Effector memory CD8-positive, alpha-beta T cell (primary cell): ENCODE data around the gene GLIPR1.
"Not testable (repeated sequence)": the region's sequence is repeated elsewhere in the genome, so short reads cannot be mapped to it uniquely, and the experiment has no call there.

Experiments used
- ATAC-seq: fragments of 150-1000 bp; cut with Tn5 transposase; replicated peaks from 2 replicates; pipeline ENCODE4 v1.10.0; 2021; ENCODE audit warnings: mild to moderate bottlenecking, moderate library complexity
- DNase-seq, 3 experiments: peaks; one replicate each; pipeline ENCODE4 v3.0.0; 2021
- H3K27ac Mint-ChIP-seq, 2 donors: one replicate each; pipeline ENCODE4 v1.8.0; 2022; ENCODE audit warnings: mild to moderate bottlenecking in 2 of 2, mixed read lengths in 2 of 2, moderate library complexity in 2 of 2
- H3K27me3 Mint-ChIP-seq, 2 donors: one replicate each; pipeline ENCODE4 v1.8.0; 2022; ENCODE audit warnings: mixed read lengths in 2 of 2
- H3K36me3 Mint-ChIP-seq: one replicate; pipeline ENCODE4 v1.8.0; 2022; ENCODE audit warnings: mild to moderate bottlenecking, moderate library complexity, mixed read lengths; ENCODE audit not compliant: insufficient read depth
- H3K4me1 Mint-ChIP-seq, 2 donors: one replicate each; pipeline ENCODE4 v1.8.0; 2022; ENCODE audit warnings: low read depth in 2 of 2, mixed read lengths in 2 of 2
- H3K4me3 Mint-ChIP-seq, 2 donors: one replicate each; pipeline ENCODE4 v1.8.0; 2022; ENCODE audit warnings: mild to moderate bottlenecking in 2 of 2, mixed read lengths in 2 of 2, moderate library complexity in 2 of 2
- H3K9me3 Mint-ChIP-seq, 2 donors: one replicate each; pipeline ENCODE4 v1.8.0; 2022; ENCODE audit warnings: mixed read lengths in 2 of 2

GLIPR1 gene

GRCh38 chr12:75507086-75507485, 26.5 kb downstream of the GLIPR1 start:
- H3K4me3 Mint-ChIP-seq: no peak overlapping the region
- H3K4me1 Mint-ChIP-seq: peaks cover 19 to 27% of the 10 kb centered on the region in 2 donors
- DNase-seq (no peak), ATAC-seq (no peak)
- H3K27ac Mint-ChIP-seq: no peak overlapping the region
- peaks cover 26% of the 10 kb centered on the region for H3K36me3 Mint-ChIP-seq
- no peaks in the 10 kb centered on the region for H3K9me3 Mint-ChIP-seq
- H3K27me3 Mint-ChIP-seq: no peaks in the 10 kb centered on the region

- no peak for DNase-seq
- no peaks in the 10 kb centered on the region for H3K9me3 Mint-ChIP-seq
- H3K4me1 Mint-ChIP-seq: peaks cover 19 to 27% of the 10 kb centered on the region in 2 donors
- ATAC-seq: no peak
- no peak overlapping the region for H3K27ac Mint-ChIP-seq
- H3K4me3 Mint-ChIP-seq: no peak overlapping the region
- no peaks in the 10 kb centered on the region for H3K27me3 Mint-ChIP-seq
- peaks cover 26% of the 10 kb centered on the region for H3K36me3 Mint-ChIP-seq
Measured at GRCh38 chr12:75508159-75508558, 27.6 kb downstream of the GLIPR1 start.

- Mint-ChIP-seq H3K9me3 (no peaks in the 10 kb centered on the region), H3K4me1 (peaks cover 19 to 27% of the 10 kb centered on the region in 2 donors), H3K4me3 (peak overlapping the region in 1 of 2 donors; percentile 99), H3K27ac (peak overlapping the region in 1 of 2 donors; percentile 99), H3K27me3 (no peaks in the 10 kb centered on the region), H3K36me3 (peaks cover 26% of the 10 kb centered on the region)
- ATAC-seq (no peak), DNase-seq (no peak)
Measured at GRCh38 chr12:75509621-75510020, 29.1 kb downstream of the GLIPR1 start.

- Mint-ChIP-seq H3K27me3 (no peaks in the 10 kb centered on the region), H3K27ac (peak within 1 kb of the TSS; percentile 99), H3K4me1 (peaks cover 19 to 21% of the 10 kb centered on the region in 2 donors), H3K36me3 (peaks cover 26% of the 10 kb centered on the region), H3K4me3 (peak within 1 kb of the TSS; percentile 99), H3K9me3 (no peaks in the 10 kb centered on the region)
- DNase-seq (peak; percentile 80 to 83 (median 82)), ATAC-seq (peak; percentile 97)
Measured at GRCh38 chr12:75511116-75512048, 30.8 kb downstream of the GLIPR1 start, which contains the start of gene KRR1. Gene KRR1 (minus strand): TSS chr12:75511609. CDS start chr12:75511597, 12 bp downstream.

- not testable (repeated sequence) for ATAC-seq, H3K4me1 Mint-ChIP-seq, H3K4me3 Mint-ChIP-seq, H3K36me3 Mint-ChIP-seq, H3K9me3 Mint-ChIP-seq, H3K27ac Mint-ChIP-seq, DNase-seq
- H3K27me3 Mint-ChIP-seq: peaks cover 53 to 54% of the 10 kb centered on the region in 2 donors
Measured at GRCh38 chr12:75521224-75521623, 40.7 kb downstream of the GLIPR1 start.

- not testable (repeated sequence) for H3K4me1 Mint-ChIP-seq, DNase-seq, H3K9me3 Mint-ChIP-seq, H3K36me3 Mint-ChIP-seq, ATAC-seq, H3K27ac Mint-ChIP-seq, H3K4me3 Mint-ChIP-seq
- H3K27me3 Mint-ChIP-seq: peaks cover 61 to 63% of the 10 kb centered on the region in 2 donors
Measured at GRCh38 chr12:75522124-75522523, 41.6 kb downstream of the GLIPR1 start.

GRCh38 chr12:75525263-75525662, 44.7 kb downstream of the GLIPR1 start:
- no peak for ATAC-seq
- no peaks in the 10 kb centered on the region for H3K36me3 Mint-ChIP-seq
- no peak for DNase-seq
- no peak overlapping the region for H3K27ac Mint-ChIP-seq
- no peak overlapping the region for H3K4me3 Mint-ChIP-seq
- H3K27me3 Mint-ChIP-seq: peaks cover 60 to 68% of the 10 kb centered on the region in 2 donors
- H3K9me3 Mint-ChIP-seq: no peaks in the 10 kb centered on the region
- peaks cover 0 to 5% of the 10 kb centered on the region in 2 donors for H3K4me1 Mint-ChIP-seq

- Mint-ChIP-seq H3K36me3 (no peaks in the 10 kb centered on the region), H3K4me1 (peaks cover 0 to 5% of the 10 kb centered on the region in 2 donors), H3K27ac (no peak overlapping the region), H3K4me3 (no peak overlapping the region), H3K9me3 (no peaks in the 10 kb centered on the region), H3K27me3 (peaks cover 48 to 60% of the 10 kb centered on the region in 2 donors)
- ATAC-seq: peak; percentile 60
- peak in 1 of 3 experiments; percentile 8 for DNase-seq
Measured at GRCh38 chr12:75526655-75527511, 46.3 kb downstream of the GLIPR1 start.

GRCh38 chr12:75528272-75528671, 47.7 kb downstream of the GLIPR1 start:
- DNase-seq (no peak), ATAC-seq (no peak)
- no peak overlapping the region for H3K27ac Mint-ChIP-seq
- H3K27me3 Mint-ChIP-seq: peaks cover 34 to 46% of the 10 kb centered on the region in 2 donors
- no peak overlapping the region for H3K4me3 Mint-ChIP-seq
- H3K36me3 Mint-ChIP-seq: no peaks in the 10 kb centered on the region
- no peaks in the 10 kb centered on the region for H3K9me3 Mint-ChIP-seq
- H3K4me1 Mint-ChIP-seq: peaks cover 0 to 5% of the 10 kb centered on the region in 2 donors

GRCh38 chr12:75528692-75529091, 48.1 kb downstream of the GLIPR1 start:
- no peak for ATAC-seq
- H3K36me3 Mint-ChIP-seq: no peaks in the 10 kb centered on the region
- H3K4me3 Mint-ChIP-seq: no peak overlapping the region
- no peak for DNase-seq
- peaks cover 0 to 5% of the 10 kb centered on the region in 2 donors for H3K4me1 Mint-ChIP-seq
- no peaks in the 10 kb centered on the region for H3K9me3 Mint-ChIP-seq
- peaks cover 30 to 42% of the 10 kb centered on the region in 2 donors for H3K27me3 Mint-ChIP-seq
- H3K27ac Mint-ChIP-seq: no peak overlapping the region

- ATAC-seq (no peak), DNase-seq (no peak)
- Mint-ChIP-seq H3K27ac (no peak overlapping the region), H3K4me3 (no peak overlapping the region), H3K36me3 (no peaks in the 10 kb centered on the region), H3K4me1 (peaks cover 0 to 5% of the 10 kb centered on the region in 2 donors), H3K27me3 (peaks cover 29 to 39% of the 10 kb centered on the region in 2 donors), H3K9me3 (no peaks in the 10 kb centered on the region)
Measured at GRCh38 chr12:75529316-75529715, 48.8 kb downstream of the GLIPR1 start.

- Mint-ChIP-seq H3K36me3 (no peaks in the 10 kb centered on the region), H3K9me3 (no peaks in the 10 kb centered on the region), H3K27me3 (peaks cover 28 to 39% of the 10 kb centered on the region in 2 donors), H3K4me1 (peaks cover 0 to 5% of the 10 kb centered on the region in 2 donors), H3K27ac (no peak overlapping the region), H3K4me3 (no peak overlapping the region)
- ATAC-seq (no peak), DNase-seq (no peak)
Measured at GRCh38 chr12:75529826-75530225, 49.3 kb downstream of the GLIPR1 start.

GRCh38 chr12:75533239-75533638, 52.7 kb downstream of the GLIPR1 start:
- no peak for DNase-seq
- Mint-ChIP-seq H3K4me3 (no peak overlapping the region), H3K9me3 (no peaks in the 10 kb centered on the region), H3K27me3 (peaks cover under 1 to 10% of the 10 kb centered on the region in 2 donors), H3K36me3 (no peaks in the 10 kb centered on the region), H3K27ac (no peak overlapping the region), H3K4me1 (no peaks in the 10 kb centered on the region)
- no peak for ATAC-seq
